Gastroesophageal sphincter (tissue), 3 donors: ENCODE measurements around the gene ATP9A.
"Not testable (repeated sequence)": the region's sequence is repeated elsewhere in the genome, so short reads cannot be mapped to it uniquely, and the experiment has no call there.

Experiments
- EP300 ChIP-seq: sonication (generic); formaldehyde crosslinking; IDR thresholded peaks from one replicate; pipeline ENCODE4 v1.6.1; 2017; ENCODE audit warnings: antibody characterized with exemption, mild to moderate bottlenecking
- POLR2AphosphoS5 ChIP-seq: sonication (generic); formaldehyde crosslinking; IDR thresholded peaks from one replicate; pipeline ENCODE4 v1.6.1; 2017; ENCODE audit warnings: antibody characterized with exemption
- TF ChIP-seq, protein P1 (sequence below), 4 experiments: fragments of 200-600 bp in 2 of 4; fragments of 450-650 bp in 2 of 4; sonication (generic) in 1 of 4; IDR thresholded peaks; one replicate each; pipeline ENCODE4 v1.5.1; 2017 to 2019; ENCODE audit warnings: antibody characterized with exemption in 4 of 4, mild to moderate bottlenecking in 2 of 4, moderate library complexity in 2 of 4

DNA sequence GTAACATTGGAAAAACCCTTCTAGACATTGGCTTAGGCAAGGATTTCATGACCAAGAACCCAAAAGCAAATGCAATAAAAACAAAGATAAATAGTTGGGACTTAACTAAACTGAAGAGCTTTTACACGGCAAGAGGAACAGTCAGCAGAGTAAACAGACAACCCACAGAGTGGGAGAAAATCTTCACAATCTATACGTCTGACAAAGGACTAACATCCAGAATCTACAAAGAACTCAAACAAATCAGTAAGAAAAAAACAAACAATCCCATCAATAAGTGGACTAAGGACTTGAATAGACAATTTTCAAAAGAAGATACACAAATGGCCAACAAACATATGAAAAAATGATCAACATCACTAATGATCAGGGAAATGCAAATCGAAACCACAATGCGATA lies 45.9 kb downstream of the ATP9A start:
- TF ChIP-seq, protein P1, sequence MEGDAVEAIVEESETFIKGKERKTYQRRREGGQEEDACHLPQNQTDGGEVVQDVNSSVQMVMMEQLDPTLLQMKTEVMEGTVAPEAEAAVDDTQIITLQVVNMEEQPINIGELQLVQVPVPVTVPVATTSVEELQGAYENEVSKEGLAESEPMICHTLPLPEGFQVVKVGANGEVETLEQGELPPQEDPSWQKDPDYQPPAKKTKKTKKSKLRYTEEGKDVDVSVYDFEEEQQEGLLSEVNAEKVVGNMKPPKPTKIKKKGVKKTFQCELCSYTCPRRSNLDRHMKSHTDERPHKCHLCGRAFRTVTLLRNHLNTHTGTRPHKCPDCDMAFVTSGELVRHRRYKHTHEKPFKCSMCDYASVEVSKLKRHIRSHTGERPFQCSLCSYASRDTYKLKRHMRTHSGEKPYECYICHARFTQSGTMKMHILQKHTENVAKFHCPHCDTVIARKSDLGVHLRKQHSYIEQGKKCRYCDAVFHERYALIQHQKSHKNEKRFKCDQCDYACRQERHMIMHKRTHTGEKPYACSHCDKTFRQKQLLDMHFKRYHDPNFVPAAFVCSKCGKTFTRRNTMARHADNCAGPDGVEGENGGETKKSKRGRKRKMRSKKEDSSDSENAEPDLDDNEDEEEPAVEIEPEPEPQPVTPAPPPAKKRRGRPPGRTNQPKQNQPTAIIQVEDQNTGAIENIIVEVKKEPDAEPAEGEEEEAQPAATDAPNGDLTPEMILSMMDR (IDR thresholded peaks at IDR 0.05) = not testable (repeated sequence)
- not testable (repeated sequence) for TF ChIP-seq POLR2AphosphoS5, EP300
